Ovary (tissue), 9 donors: ENCODE results near the gene TRAF1. TPM values are rescaled to one million over a fixed set of nuclear protein-coding genes. Genes with fewer than 3 reads are reported as not detected.

ENCODE experiments used
- DNase-seq, 5 donors: peaks; one replicate each; pipeline ENCODE4 v3.0.0-alpha.2; 2019 to 2020
- H3K27ac ChIP-seq, 2 donors: fragments of 200-600 bp; one replicate each; pipeline versions ENCODE4 v1.5.1 to v1.8.0; 2019 to 2022
- H3K27me3 ChIP-seq: fragments of 200-600 bp; one replicate; pipeline ENCODE4 v1.8.0; 2022
- H3K36me3 ChIP-seq: fragments of 200-600 bp; sonication (generic); one replicate; pipeline ENCODE4 v1.5.1; 2019
- H3K4me1 ChIP-seq: one replicate; pipeline ENCODE4 v1.8.1; 2013; ENCODE audit warnings: mild to moderate bottlenecking, moderate library complexity; ENCODE audit not compliant: insufficient read depth
- H3K4me3 ChIP-seq: fragments of 200-600 bp; sonication (generic); one replicate; pipeline ENCODE4 v1.5.1; 2017
- H3K9me3 ChIP-seq, 2 donors: fragments of 200-600 bp in 1 of 2; sonication (generic) in 1 of 2; one replicate each; pipeline versions ENCODE4 v1.5.1 to v1.8.1; 2013 to 2019; ENCODE audit warnings: mild to moderate bottlenecking in 1 of 2, moderate library complexity in 1 of 2
- EP300 ChIP-seq: sonication (generic); formaldehyde crosslinking; IDR thresholded peaks from one replicate; pipeline ENCODE4 v1.6.1; 2017; ENCODE audit warnings: antibody characterized with exemption
- POLR2A ChIP-seq: fragments of 450-650 bp; IDR thresholded peaks from one replicate; pipeline ENCODE4 v1.6.1; 2017; ENCODE audit warnings: antibody characterized with exemption, mild to moderate bottlenecking, moderate library complexity
- WGBS, 3 donors: extraction: QIAGEN DNeasy Blood & Tissue Kit in 1 of 3; methylation state at CpG; one replicate each; pipeline versions ENCODE4 v1.1.5 to v1.1.7; 2013 to 2017; 5-methylcytosine and 5-hydroxymethylcytosine counted together
- intact Hi-C, 4 donors: fragments of 100-400 bp; cut with DNase I; formaldehyde crosslinking; loops; one replicate each; pipeline versions ENCODE4 v1.11.0 to v1.15.1; 2022 to 2023
- polyA plus RNA-seq, 2 donors: library from polyadenylated mRNA; stranded (reverse); fragments of 200-250 nt in 1 of 2; fragments of 350-450 nt in 1 of 2; fragmentation: Illumina TruSeq in 1 of 2; extraction: RNeasy Lipid Tissue Mini Kit (QIAGEN cat#74804) in 1 of 2; gene quantifications; one replicate each; pipeline ENCODE4 v1.2.3, GENCODE V29; 2013 to 2014
- total RNA-seq, 7 donors: library from RNA; depleted of rRNA in 2 of 7; stranded (reverse); fragments of >200 nt in 2 of 7; fragmentation: NEBNext Ultra II Directional in 3 of 7; extraction: Animal tissue kit (Norgen Biotek cat#: 25700) in 3 of 7; gene quantifications; one replicate each; pipeline versions ENCODE4 v1.1.0 to v1.2.4, GENCODE V29; 2016 to 2023
- TF ChIP-seq, protein P1 (sequence below), 3 donors: fragments of 450-650 bp in 2 of 3; fragments of 200-600 bp in 1 of 3; IDR thresholded peaks; one replicate each; pipeline versions ENCODE4 v1.5.1 to v1.8.0; 2016 to 2022; ENCODE audit warnings: antibody characterized with exemption in 3 of 3, mild to moderate bottlenecking in 1 of 3
- donor health status: DM: no; HTN: no; CAD: no; lungs with moderate emphysema.
- donor health status: DM: no; HTN: no; CAD: no.
- donor health status: Bipolar disorder and iron deficiency.
- donor health status: DM: yes; HTN: yes; CAD: no.
- donor health status: DM: no; HTN: no; CAD: no.
- donor health status: DM: yes; HTN: yes; CAD: no.

The TRAF1 gene
- total and polyA plus RNA-seq, 9 donors, result 4.1 to 9.4 (median 5.5) TPM

DNA sequence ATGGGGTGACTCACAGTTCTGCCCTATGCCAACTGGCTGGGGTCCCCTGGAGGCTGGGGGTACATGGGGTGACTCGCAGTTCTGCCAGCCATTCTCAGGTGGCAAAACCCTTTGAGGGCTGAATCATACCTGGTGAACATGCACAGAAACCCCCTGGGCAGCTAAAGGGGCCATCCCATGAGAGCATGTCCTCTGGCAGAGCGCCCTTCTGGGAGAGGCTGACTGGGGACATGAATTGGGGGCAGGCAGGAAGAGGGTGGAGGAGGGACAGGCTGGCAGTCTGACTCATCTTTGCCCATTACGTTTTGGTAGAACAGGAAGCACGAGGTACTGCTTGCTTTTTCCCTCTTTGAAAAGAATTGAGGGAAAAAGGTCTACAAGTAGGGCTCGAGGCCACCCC lies 16.7 kb downstream of the TRAF1 start:
- no peak for TF ChIP-seq POLR2A
- no peak for TF ChIP-seq EP300
- TF ChIP-seq, protein P1, sequence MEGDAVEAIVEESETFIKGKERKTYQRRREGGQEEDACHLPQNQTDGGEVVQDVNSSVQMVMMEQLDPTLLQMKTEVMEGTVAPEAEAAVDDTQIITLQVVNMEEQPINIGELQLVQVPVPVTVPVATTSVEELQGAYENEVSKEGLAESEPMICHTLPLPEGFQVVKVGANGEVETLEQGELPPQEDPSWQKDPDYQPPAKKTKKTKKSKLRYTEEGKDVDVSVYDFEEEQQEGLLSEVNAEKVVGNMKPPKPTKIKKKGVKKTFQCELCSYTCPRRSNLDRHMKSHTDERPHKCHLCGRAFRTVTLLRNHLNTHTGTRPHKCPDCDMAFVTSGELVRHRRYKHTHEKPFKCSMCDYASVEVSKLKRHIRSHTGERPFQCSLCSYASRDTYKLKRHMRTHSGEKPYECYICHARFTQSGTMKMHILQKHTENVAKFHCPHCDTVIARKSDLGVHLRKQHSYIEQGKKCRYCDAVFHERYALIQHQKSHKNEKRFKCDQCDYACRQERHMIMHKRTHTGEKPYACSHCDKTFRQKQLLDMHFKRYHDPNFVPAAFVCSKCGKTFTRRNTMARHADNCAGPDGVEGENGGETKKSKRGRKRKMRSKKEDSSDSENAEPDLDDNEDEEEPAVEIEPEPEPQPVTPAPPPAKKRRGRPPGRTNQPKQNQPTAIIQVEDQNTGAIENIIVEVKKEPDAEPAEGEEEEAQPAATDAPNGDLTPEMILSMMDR (IDR thresholded peaks at IDR 0.05), result no peak
- H3K27me3 ChIP-seq, result no peaks in the 10 kb centered on the region
- H3K27ac ChIP-seq, result no peak overlapping the region
- intact Hi-C loops, result no loop called here
- WGBS, 3 donors, result 80 to 86% (median 84%) methylated on average over 5 of the region's 5 CpGs
- no peaks in the 10 kb centered on the region for H3K36me3 ChIP-seq
- peak in 1 of 5 donors; percentile 16 for DNase-seq
- no peaks in the 10 kb centered on the region for H3K9me3 ChIP-seq
- H3K4me1 ChIP-seq, result no peaks in the 10 kb centered on the region
- H3K4me3 ChIP-seq, result no peak overlapping the region

DNA sequence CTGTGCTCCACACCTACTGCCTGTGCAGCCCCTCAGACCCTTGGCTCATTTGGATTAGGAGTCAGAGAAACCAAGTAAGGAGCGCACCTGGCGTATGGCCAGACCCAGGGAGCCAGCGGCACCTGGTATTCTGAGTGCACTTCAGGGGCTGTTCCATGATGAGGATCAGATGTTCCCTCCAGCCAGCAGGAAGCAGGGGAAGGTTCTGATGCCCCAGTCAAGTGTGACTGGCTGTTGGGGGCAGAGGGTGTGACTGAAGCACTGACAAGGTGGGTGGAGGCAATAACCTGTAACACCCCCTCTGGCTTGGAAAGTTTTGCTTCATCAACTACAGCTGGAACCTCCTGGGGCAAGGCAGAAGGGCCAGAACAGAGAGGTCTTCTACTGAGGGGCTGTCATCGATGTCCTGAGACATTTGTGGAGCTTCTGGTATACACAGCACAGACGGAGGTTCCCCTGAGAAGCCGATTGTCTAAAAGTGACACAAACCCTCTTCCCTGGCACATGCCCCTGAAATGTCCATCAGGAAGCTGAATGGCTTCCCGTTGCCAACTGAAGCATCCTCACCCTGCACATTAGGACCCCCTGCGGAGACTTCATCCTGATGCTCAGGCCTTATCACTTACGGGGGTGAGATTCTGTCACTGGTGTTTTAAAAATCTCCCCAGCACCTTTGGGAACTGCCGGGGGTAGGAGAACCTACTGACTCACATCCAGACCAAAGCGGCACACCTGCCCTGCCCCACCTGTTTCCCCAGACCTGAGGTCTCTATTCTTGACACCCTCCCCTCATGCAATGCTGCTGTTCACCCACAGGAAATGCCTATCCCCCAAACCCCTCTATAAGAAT lies 21.1 kb downstream of the TRAF1 start:
- H3K36me3 ChIP-seq, result no peaks in the 10 kb centered on the region
- no peaks in the 10 kb centered on the region for H3K4me1 ChIP-seq
- H3K4me3 ChIP-seq, result no peak overlapping the region
- no peaks in the 10 kb centered on the region for H3K27me3 ChIP-seq
- intact Hi-C loops, result no loop called here
- 84 to 88% (median 85%) methylated on average over 11 of the region's 11 CpGs for WGBS, 3 donors
- peak in 1 of 5 donors; percentile 15 for DNase-seq
- H3K27ac ChIP-seq, result no peak overlapping the region
- H3K9me3 ChIP-seq, result no peaks in the 10 kb centered on the region
- TF ChIP-seq, protein P1 (IDR thresholded peaks at IDR 0.05), result no peak
- no peak for TF ChIP-seq EP300
- no peak for TF ChIP-seq POLR2A

DNA sequence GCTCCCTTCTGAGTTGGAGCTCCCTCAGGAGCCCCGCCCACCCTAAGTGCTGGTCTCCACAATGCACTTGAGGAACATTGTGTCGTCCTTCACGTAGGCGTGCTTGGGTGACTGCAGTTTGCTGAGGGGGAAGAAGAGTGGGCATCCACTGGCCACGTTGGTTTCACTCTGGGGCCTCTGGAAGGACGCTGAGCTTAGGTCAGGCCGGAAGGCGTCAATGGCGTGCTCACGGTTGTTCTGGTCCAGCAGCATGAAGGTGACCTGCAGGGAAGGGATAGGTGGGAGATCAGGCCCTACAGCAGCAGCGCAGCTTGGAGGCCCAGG lies 21.7 kb downstream of the TRAF1 start:
- H3K4me3 ChIP-seq, result no peak overlapping the region
- intact Hi-C loops, result no loop called here
- H3K36me3 ChIP-seq, result no peaks in the 10 kb centered on the region
- H3K27me3 ChIP-seq, result no peaks in the 10 kb centered on the region
- H3K4me1 ChIP-seq, result no peaks in the 10 kb centered on the region
- H3K9me3 ChIP-seq, result no peaks in the 10 kb centered on the region
- WGBS, 3 donors, result 94 to 98% (median 98%) methylated on average over 11 of the region's 11 CpGs
- no peak for DNase-seq
- no peak for TF ChIP-seq EP300
- no peak for TF ChIP-seq POLR2A
- TF ChIP-seq, protein P1 (IDR thresholded peaks at IDR 0.05), result no peak
- no peak overlapping the region for H3K27ac ChIP-seq

DNA sequence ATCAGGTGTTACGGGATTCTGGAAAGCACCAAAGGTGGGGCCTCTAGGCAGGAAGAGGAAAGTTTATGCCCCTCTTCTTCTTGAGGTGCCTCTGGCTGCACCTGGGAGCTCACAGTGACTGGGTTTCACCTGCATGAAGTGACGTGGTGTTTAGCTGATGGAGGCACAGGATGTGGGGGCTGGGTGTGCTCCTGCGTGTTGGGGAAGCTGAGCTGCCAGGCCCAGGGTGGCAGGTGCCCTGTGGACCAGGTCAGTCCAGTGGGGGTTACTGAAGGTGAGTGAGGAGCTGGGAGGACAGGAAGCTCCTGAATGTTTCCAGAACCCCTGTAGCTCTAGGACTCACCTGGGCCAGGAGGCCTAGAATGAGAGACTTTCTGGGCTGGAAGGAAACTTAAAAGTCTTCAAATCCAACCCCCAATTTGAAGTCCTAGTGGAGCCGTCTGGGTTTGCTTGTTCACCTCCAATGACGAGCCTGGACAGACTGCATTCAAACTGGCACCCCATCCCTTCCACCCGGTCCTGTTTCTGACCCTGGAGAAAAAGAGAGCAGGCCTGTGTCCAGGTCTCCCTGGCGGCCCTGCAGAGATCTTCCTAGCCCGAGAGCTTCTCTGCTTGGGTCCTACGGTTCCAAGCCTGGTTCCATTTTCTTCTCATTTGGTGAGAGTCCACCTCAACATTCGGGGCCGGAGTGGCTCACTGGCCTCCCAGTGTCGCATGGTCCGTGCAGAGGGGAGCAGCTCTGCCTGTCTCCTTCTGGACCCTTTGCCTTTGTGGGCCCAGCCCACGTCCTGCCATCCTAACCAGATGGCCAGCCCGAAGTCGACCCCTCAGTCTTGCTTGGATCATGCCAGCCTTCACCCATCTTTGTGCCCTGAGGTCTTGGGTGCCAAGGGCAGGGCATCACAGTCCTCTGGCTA lies 22.3 kb downstream of the TRAF1 start:
- no peak for DNase-seq
- Histone ChIP-seq H3K9me3 (no peaks in the 10 kb centered on the region), H3K36me3 (no peaks in the 10 kb centered on the region), H3K4me1 (no peaks in the 10 kb centered on the region), H3K4me3 (no peak overlapping the region), H3K27ac (no peak overlapping the region), H3K27me3 (no peaks in the 10 kb centered on the region)
- intact Hi-C loops, result no loop called here
- WGBS, 3 donors, result 85 to 87% (median 86%) methylated on average over 16 of the region's 16 CpGs
- TF ChIP-seq, protein P1 (IDR thresholded peaks at IDR 0.05), result no peak
- TF ChIP-seq EP300 (no peak), POLR2A (no peak)
